ENCODE data around the gene CEACAM18. TPM values are rescaled to one million over a fixed set of nuclear protein-coding genes. Genes with fewer than 3 reads are reported as not detected.

The CEACAM18 gene
- total and polyA plus RNA-seq, 2 donors (not counting 3 experiments of a cell fraction or from before 2014, with no cell fraction given), result not detected

- no peak overlapping the region for H3K9ac ChIP-seq (replicated peaks; ENCODE audit: extremely low read depth, insufficient read depth, low read length)
- H3K27ac ChIP-seq (ENCODE audit: insufficient read depth, low read depth, low read length), result no peak overlapping the region
- dilution Hi-C loops (cut with MboI; ENCODE audit: extremely low pct_ligation_motif_present, low sequenced_read_pairs) (no loop called here), intact Hi-C loops (cut with micrococcal nuclease) (no loop called here)
- H3K79me2 ChIP-seq (ENCODE audit: control insufficient read depth, insufficient read depth, low read length), result no peaks in the 10 kb centered on the region
- POLR2A ChIA-PET, result no interaction called here
- H3K4me2 ChIP-seq (ENCODE audit: insufficient read depth, low read length), result no peak overlapping the region
- no peaks in the 10 kb centered on the region for H3K9me3 ChIP-seq (replicated peaks; ENCODE audit: control insufficient read depth, insufficient read depth, low read length)
- TF ChIP-seq CTCF (IDR thresholded peaks at IDR 0.05; ENCODE audit: extremely low read depth in 1 of 2, insufficient read depth in 1 of 2, low read depth in 1 of 2, low read length in 2 of 2) (no peak), JUN (IDR thresholded peaks at IDR 0.05; ENCODE audit: borderline replicate concordance, insufficient read depth, insufficient read length, low read depth) (no peak), FOS (IDR thresholded peaks at IDR 0.05; ENCODE audit: borderline replicate concordance, insufficient read depth, low read length) (no peak), MYC (IDR thresholded peaks at IDR 0.05; ENCODE audit: low read depth, low read length) (no peak), GATA2 (IDR thresholded peaks at IDR 0.05; ENCODE audit: insufficient read depth, insufficient read length, low read depth, low read length) (no peak), POLR2A (IDR thresholded peaks at IDR 0.05; ENCODE audit: low read depth, low read length) (no peak), EZH2 (IDR thresholded peaks at IDR 0.05; ENCODE audit: borderline replicate concordance, low read depth, low read length, severe bottlenecking) (no peak), MAX (IDR thresholded peaks at IDR 0.05; ENCODE audit: insufficient read depth, insufficient read length) (no peak), POLR2AphosphoS5 (IDR thresholded peaks at IDR 0.05; ENCODE audit: insufficient read depth, low read depth, low read length) (no peak)
- BruUV-seq (replicated peaks), result no TSS peak
- H3K36me3 ChIP-seq (ENCODE audit: control insufficient read depth in 2 of 2, extremely low read depth in 1 of 2, insufficient read depth in 2 of 2, low read length in 2 of 2), result no peaks in the 10 kb centered on the region
- no peak for DNase-seq (ENCODE audit: low read depth, low spot score)
- no peak overlapping the region for H3K4me3 ChIP-seq (replicated peaks in 1 of 3; ENCODE audit: insufficient read depth in 1 of 3, low read depth in 1 of 3, low read length in 3 of 3)
- H3K4me1 ChIP-seq (ENCODE audit: control insufficient read depth, extremely low read depth, insufficient read depth, low read length), result no peaks in the 10 kb centered on the region
- CTCF ChIA-PET, result interaction anchor here (10.3 kb wide), 1 partner anchor 188 kb away, joined by 414 read pairs; no protein-coding TSS in a partner anchor
- H3K9me1 ChIP-seq (replicated peaks; ENCODE audit: control insufficient read depth, extremely low read depth, insufficient read depth, low read length), result no peaks in the 10 kb centered on the region
- no peaks in the 10 kb centered on the region for H4K20me1 ChIP-seq (replicated peaks; ENCODE audit: control insufficient read depth, extremely low read depth, insufficient read depth, low read length)
- FAIRE-seq, result no peak
- H2AFZ ChIP-seq (ENCODE audit: low read depth, low read length), result no peak overlapping the region
- no peaks in the 10 kb centered on the region for H3K27me3 ChIP-seq (ENCODE audit: control insufficient read depth in 2 of 2, insufficient read depth in 2 of 2, low read length in 2 of 2)
Measured at GRCh38 chr19:51469629-51470028, 8.7 kb upstream of the CEACAM18 start.
